ENCODE data around the gene TUBB8.

- TF ChIP-seq GATA2 (IDR thresholded peaks at IDR 0.05; ENCODE audit: low read depth, low read length) (no peak), GATA3 (IDR thresholded peaks at IDR 0.05; ENCODE audit: low read depth, low read length) (no peak)
These were observed 43.1 kb upstream of the TUBB8 start for GRCh38 chr10:92153-92552.

Measured in SH-SY5Y (cell line).